NCI-H1436 (cell line): ENCODE data around the gene CD58.
"Not testable (repeated sequence)": the region's sequence is repeated elsewhere in the genome, so short reads cannot be mapped to it uniquely, and the experiment has no call there.

Source experiments
- DNase-seq: peaks from one replicate; lab custom pipeline; 2025; lab: John Stamatoyannopoulos, UW

CD58 gene

GRCh38 chr1:116591951-116592605 is 21.3 kb upstream of the CD58 start:
- not testable (repeated sequence) for DNase-seq

GRCh38 chr1:116591006-116591950 is 20.5 kb upstream of the CD58 start:
- not testable (repeated sequence) for DNase-seq

- not testable (repeated sequence) for DNase-seq
These were observed 19.7 kb upstream of the CD58 start for GRCh38 chr1:116590359-116591005.

- not testable (repeated sequence) for DNase-seq
These were observed 18.4 kb upstream of the CD58 start for GRCh38 chr1:116589101-116589735.

- no peak for DNase-seq
These were observed 16.8 kb upstream of the CD58 start for GRCh38 chr1:116587501-116588227.

- no peak for DNase-seq
These were observed 15.9 kb upstream of the CD58 start for GRCh38 chr1:116586741-116587143.

GRCh38 chr1:116585886-116586285 is 15.1 kb upstream of the CD58 start:
- DNase-seq = no peak

GRCh38 chr1:116581323-116581885 is 10.6 kb upstream of the CD58 start:
- no peak for DNase-seq

GRCh38 chr1:116580446-116581322 is 9.9 kb upstream of the CD58 start:
- DNase-seq = no peak

- DNase-seq = no peak
These were observed 8.5 kb upstream of the CD58 start for GRCh38 chr1:116579259-116579875.

- no peak for DNase-seq
These were observed 7.8 kb upstream of the CD58 start for GRCh38 chr1:116578581-116578980.

GRCh38 chr1:116577759-116578314 is 7.0 kb upstream of the CD58 start:
- no peak for DNase-seq

GRCh38 chr1:116574581-116575291 is 3.9 kb upstream of the CD58 start:
- peak; percentile 49 for DNase-seq

- no peak for DNase-seq
These were observed 2.7 kb upstream of the CD58 start for GRCh38 chr1:116573431-116574095.

GRCh38 chr1:116572771-116573430 is 2.1 kb upstream of the CD58 start:
- no peak for DNase-seq

GRCh38 chr1:116572099-116572498 is 1.3 kb upstream of the CD58 start:
- DNase-seq = no peak

- no peak for DNase-seq
These were observed 541 bp upstream of the CD58 start for GRCh38 chr1:116571215-116571919.
